HG03442 (cell line): Measurements from ENCODE around the gene IRX5.

Experiments
- ATAC-seq: cut with Tn5 transposase; IDR thresholded peaks from one replicate; pipeline ENCODE4 v1.9.1; 2021; ENCODE audit warnings: mild to moderate bottlenecking, moderate library complexity; ENCODE audit not compliant: unreplicated experiment

IRX5 gene

DNA sequence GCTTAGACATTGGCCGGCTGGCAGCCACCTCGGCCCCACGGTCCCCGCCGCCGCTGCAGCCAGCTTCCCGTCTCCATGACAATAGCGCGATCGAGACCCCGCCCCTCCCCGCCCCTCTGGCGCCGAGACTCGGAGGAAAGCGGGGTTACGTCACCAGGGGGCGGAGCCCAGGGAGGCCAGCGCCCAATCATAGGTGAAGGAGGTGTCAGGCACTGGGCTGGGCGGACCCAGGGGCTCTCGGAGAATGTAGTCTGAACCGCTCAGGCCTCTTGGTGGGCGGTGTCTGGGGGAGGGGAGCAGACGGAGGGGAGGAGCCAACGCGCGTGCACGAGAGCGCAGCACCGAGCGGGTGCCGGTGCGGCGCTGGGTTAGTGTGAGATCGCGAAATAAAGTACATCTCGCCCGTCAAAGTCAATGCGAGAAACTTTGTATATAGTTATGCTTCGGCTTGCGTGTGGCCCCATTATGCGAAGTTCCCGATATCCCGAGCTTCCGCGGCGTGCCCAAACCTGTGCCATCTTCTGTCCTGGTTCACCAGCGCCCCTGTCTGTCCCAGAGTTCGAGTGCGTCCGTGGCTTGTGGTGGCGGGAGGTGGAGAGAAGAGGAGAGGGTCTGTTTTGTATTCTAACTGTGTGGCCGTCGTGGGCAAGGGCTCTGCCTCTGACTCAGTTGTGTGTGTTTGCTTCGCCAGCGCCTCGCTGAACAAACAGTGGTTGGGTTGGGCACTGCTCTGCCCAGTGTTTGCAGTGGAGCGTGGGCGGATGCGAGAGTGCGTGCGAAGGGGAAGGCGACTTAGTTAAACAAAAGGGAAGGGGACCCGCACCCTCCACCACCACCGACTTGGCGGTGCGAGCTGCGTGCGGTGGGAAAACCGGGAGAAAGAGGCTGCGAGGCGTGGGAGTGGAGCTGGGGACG lies 1.3 kb upstream of the IRX5 start:
- ATAC-seq, result peak; percentile 89

DNA sequence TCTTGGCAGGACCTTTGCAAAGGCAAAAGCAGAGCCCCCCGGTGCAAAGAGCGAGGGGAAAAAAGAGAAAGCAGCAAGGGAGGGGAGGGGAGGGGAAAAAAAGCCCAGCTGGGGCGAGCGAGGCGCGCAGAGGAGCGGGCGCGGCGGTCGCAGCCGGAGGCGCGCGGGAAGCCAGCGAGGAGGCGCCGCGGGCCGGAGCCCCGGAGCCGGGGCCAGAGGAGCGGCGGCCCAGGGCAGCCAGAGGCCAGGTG lies 129 bp downstream of the IRX5 start:
- no peak for ATAC-seq

DNA sequence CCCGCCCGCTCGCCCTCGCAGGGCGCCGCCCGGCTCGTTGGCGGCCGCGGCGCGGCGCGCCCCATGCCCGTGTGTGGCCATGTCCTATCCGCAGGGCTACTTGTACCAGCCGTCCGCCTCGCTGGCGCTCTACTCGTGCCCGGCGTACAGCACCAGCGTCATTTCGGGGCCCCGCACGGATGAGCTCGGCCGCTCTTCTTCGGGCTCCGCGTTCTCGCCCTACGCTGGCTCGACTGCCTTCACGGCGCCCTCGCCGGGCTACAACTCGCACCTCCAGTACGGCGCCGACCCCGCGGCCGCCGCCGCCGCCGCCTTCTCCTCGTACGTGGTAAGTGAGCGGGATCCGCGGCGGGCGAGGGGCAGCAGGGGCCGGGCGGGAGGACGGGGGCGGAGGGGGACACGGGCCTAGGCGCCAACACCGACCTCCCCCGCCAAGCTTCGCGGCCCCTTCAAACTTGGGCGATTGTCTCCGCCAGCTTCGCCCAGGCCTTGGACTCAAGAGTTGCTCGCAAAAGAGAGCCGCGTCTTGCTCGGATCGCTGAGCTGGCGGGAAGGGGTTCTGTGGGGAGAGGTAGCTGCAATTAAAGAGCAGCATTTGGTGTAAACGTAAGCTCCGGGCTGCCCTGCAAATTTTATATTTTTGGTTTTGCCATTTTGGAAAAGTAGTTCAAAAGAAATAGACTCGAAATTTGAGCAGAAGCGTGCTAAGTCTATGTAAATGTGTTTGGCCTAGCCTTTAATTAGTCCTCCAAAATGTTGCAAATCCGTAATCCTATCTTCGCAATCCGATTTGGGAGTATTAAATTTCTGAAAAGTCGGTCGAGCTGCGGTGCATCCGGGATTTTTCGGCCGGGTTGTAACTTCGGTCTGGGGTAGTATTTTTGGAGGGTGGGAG lies 702 bp downstream of the IRX5 start:
- ATAC-seq, result no peak

DNA sequence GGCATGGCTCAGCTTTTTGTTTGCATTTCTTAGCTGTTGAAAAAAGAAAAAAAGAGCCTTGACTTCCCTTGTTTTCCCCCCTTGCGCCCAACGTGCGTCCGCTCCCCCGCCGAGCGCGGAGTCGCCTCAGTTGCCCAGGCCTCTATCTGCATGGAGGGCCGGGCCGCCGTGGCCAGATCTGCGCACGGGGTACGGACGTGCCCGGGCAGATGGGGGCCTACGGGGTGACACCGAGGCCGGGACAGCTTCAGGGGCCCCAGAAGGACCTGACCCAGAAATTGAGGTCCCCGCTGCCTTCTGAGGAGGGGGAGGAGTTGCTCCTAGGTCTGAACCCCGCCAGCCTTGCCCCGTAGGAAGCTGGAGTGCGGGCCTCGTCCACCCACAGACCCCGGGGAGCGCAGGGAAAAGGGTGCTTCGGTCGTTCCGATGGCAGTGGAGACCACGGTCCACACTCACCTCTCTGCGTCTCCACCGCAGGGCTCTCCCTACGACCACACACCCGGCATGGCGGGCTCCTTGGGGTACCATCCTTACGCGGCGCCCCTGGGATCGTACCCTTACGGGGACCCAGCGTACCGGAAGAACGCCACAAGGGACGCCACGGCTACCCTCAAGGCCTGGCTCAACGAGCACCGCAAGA lies 1.5 kb downstream of the IRX5 start:
- ATAC-seq, result no peak

DNA sequence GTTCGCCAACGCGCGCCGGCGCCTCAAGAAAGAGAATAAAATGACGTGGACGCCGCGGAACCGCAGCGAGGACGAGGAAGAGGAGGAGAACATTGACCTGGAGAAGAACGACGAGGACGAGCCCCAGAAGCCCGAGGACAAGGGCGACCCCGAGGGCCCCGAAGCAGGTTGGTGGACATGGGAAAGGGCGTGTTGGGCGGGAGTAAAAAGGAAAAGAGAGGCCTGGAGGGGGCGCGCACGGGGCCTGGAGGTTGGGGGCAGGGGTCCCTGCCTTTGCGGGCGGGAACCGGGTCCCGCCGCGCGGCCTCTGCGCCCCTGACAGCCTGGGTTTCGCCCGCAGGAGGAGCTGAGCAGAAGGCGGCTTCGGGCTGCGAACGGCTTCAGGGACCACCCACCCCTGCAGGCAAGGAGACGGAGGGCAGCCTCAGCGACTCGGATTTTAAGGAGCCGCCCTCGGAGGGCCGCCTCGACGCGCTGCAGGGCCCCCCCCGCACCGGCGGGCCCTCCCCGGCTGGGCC lies 2.1 kb downstream of the IRX5 start:
- ATAC-seq, result no peak

DNA sequence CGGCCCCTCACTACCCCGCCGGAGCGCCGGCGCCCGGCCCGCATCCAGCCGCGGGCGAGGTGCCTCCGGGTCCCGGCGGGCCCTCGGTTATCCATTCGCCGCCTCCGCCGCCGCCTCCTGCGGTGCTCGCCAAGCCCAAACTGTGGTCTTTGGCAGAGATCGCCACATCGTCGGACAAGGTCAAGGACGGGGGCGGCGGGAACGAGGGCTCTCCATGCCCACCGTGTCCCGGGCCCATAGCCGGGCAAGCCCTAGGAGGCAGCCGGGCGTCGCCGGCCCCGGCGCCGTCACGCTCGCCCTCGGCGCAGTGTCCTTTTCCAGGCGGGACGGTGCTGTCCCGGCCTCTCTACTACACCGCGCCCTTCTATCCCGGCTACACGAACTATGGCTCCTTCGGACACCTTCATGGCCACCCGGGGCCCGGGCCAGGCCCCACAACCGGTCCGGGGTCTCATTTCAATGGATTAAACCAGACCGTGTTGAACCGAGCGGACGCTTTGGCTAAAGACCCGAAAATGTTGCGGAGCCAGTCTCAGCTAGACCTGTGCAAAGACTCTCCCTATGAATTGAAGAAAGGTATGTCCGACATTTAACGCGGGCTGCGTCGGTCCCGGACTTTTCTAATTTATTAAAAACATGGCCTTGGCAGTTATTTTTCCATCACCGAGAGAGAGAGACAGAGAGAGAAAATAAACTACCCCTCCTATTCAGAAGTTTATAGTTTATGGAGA lies 2.8 kb downstream of the IRX5 start:
- no peak for ATAC-seq

DNA sequence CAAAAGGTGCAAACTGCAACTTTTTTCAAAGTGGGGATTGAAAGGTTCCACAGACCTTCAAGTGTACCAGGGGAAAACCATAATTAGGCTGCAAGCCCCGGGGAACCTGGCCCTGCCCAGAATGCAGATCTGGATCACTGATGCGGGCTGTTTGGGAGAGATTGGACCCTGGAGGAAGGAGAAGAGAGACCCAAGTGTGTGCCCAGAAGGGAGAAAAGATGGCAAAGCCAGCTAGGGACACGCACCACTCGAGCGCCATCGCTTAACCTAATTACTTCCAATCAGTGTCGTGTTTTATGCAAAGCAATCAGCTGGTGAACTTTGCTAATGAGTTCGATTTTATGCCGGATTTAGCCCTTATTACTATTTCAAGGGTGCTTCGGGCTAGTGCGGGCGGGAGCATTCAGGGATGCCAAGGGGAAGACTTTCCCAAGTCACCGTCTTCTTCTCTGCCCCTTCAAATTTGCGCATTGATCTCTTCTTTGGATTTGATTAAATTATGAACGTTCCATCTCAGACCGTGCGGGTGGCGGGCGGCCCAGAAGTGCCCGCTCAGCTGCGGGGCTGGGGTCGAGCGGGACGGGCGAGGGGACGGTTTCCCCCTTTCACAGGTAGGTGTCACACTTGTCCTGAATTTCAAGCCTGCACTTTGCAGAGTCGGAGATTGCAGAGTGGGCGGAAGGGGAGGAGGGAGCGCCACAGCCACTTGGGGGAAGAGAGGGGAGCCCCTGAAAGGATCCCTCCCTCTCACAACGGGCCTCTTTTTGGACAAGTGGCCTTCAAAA lies 4.0 kb downstream of the IRX5 start:
- ATAC-seq, result no peak

DNA sequence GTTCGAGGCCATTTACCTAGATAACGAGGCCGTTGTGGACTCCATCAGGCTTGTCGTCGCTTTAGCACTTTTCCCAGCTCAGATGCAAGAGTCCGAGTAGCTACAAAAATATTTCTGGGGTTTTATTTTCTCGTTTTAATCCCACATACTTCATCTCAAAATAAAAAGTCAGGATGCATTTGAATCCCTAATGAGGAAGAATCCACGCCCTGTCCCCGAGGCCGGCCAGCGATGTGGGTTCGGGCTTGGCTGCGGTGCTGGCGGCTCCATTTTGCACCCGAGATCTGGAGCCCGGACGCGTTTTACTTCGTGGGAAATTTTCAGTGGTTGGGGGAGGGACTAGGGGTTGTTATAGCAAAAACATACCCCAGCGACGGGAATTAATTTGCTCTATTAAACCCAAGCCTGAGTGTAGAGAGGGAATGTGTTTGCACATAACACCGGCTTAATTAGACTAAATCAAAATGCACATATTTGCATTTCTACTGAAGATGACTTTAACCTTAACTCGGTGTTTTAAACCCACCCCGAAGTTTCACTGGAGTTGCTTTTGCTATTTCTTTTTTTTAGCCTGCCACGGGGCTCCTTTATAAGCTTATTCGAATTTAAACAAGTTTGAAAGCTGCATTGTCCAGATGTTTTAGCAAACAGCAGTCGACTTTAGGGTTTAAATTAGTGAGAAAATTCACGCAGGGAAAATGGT lies 4.8 kb downstream of the IRX5 start:
- no peak for ATAC-seq

DNA sequence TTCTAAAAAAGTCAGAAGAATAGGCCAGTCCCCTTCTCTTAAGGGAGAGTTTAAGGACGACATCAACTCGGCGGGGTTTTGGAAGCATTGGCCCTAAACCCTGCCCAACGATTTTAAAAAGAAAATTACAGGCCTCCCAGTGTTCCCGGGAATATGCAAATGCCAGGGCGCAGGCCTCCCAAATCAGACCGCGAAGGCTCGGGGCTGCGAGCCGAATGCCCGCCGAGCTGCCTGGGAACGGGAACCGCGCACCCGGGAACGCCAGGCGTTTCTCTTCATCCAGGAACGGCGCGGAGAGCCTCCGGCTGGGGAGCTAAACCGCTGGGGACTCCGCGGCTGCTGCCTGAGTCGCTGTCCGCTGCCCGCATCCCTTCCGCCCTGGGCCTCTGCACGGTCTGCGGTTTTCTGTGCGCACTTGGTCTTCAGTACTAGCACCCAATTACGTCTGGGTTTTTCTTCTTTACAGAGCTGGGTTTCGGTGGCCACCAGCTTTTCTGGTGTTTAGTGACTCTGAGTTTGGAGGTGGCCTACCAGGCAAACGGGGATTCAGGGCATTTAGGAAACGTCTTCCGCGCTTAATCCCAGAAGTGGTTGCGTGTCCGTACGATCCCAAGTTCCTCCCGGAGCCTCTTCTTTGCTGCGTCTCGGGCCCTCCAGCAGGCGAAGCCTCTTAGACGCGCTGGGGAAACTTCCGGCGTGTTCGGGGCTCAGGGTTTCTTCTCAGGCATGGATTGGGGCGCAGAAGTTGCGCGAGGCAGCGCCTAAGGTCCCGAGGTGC lies 5.7 kb downstream of the IRX5 start:
- ATAC-seq, result no peak

DNA sequence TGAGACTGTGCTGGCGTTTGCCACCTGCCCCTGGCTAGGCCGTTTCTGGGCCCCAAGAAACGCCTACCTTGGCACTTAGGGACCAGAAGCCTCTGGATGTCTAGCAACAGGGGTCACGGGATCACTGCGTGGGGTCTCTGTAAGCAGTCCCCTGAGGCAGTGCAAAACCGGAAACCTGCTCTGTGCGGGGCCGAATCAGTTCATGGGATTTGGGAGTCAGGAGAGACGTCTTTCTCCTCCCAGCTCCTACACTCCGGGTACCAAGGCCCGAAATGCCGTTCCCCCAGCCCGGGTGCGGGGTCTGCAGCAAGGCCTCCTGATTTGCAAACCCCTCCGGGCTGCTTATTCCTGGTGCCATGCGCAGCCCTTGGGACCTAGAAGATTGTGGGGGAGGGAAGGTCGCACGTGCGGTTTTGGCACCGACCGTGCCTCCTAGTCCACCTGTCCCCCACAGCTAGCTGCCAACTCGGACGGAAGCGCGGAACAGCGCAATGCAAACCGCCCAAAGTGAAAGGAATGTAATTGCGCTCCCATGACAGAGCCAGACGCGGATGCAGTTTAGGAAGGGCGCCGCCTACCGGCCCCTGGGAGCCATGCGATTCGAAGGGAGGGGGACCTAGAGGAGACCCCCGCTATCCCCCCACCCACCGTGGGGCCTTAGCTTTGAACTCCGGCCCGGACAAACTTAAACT lies 6.5 kb downstream of the IRX5 start:
- ATAC-seq, result no peak

DNA sequence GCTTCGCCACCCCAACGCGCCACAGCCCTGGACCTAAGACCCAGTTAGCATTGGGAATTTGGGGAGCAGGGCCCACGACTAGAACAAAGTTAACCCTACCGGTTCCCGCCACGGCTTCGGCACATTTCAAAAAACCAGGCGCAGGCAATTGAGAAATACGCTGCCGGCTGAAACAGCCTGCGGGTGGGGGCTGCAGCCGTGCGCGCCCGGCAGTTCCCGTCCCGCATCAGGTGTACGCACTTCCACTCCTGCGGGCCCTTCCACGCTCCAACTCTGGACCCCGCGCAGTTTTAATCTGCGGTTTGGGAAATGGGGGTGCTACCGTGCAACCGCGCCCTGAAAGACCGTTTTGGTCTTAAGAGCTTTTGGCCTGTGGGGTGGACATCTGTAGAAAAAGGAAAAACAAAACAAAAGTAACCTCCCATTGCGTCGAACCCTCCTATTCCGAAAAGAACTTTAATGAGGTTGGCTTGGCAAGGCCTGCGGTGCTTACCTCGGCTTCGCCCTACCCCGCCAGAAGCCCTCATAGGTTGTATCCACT lies 7.1 kb downstream of the IRX5 start:
- ATAC-seq, result no peak

DNA sequence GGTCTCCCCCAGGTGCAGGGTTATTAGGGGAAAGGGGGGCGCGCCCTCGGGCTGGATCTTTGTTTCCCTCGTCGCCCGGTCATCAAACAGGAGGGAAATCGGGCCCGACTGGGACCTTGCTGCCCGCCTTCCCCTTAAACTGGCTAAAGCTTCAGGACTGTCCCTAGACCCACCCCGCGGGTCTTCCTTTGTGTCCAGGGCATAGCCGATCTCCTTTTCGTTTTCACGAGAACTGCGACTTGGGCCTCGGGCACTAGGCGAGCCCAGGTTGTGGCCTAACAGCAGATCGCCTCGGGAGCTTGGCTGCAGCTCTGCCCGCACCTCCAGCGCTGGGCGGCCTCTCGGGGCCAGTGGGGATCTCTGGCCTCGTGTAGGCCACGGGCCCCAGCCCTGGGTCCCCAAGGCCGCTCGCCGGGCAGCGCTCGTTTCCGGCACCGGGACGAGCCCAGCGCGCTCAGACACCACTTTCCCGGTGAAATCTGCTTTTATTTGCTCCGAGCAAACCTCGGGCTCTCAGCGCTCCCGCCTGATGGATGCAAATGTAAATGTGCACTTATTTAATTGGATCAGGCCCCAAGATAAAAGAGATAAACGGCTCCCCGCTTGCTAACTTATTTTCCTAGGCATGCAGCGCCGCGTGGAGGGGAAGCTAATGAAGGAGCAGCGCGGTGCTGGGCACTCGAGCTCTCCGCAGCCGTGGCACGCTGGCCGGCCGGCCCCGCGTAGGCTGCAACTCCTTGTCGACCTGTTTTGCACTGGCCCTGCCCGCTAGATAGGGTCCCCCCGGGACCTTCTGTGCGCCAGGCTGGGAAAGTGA lies 7.8 kb downstream of the IRX5 start:
- ATAC-seq, result no peak

DNA sequence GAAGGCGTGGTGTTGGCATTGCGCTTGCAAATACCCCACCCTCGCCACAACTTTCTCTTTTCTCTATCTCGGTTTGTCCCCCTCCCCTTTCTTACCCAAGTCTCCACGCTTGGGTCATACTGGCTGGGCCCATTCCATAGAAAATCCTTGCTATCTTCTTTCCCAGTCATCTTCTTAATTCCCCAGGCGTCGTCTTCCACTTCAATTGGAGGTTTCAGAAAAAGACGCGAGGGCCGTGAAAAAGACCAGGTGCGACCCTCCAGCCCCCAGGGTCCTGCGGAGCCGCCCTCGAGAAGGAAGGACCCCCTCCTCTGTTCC lies 8.3 kb downstream of the IRX5 start:
- no peak for ATAC-seq

DNA sequence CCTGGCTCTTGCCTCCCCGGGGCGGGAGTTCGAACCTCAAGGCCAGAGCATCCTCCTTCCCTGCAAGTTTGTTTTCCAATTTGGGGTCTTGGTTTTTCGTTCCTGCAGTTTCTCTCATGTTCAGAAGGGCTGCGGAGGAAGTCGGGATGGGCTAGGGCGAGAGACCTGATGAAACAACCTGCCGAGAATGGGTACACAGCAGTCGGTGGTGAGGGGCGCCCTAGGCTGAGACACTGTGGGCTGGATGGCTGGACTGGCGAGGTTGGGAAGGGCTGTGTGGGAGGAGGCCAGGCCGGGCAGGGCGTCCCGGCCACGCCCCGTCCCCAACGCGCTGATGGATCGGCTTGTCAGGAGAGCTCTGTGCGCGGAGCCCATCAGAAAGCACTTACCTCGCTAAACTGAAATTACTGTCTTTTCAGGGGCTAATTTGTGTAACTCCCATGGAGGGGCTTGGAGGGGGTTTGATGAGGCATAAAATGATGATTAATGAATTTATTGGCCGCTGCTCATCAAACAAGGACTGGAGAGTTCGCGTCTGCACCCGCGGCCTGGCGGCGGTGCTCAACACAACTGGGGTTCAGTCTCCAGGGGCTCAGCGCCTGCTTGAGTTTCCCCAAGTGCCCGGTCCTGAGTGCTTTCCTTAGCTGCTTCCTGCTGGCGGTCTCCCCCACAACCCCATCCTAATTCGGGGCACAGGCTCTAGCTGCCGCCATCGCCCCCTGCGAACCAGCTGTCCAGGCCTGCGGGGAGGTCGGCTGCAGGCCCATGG lies 9.0 kb downstream of the IRX5 start:
- no peak for ATAC-seq

DNA sequence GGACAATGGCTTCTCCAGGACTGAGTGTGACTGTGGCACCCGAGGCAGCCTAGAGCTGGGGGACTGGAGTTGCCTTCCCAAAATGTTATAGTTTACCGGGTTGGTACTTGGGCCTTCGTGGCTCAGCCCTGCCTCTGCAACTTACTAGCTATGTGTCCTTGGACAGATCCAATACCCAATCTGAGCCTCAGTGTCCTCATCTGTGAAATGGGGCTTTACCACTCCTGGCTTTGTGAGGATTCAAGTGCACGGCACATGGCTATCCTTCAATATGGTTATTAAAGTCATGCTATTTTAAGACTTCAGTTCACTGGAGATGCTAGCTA lies 9.6 kb downstream of the IRX5 start:
- no peak for ATAC-seq

DNA sequence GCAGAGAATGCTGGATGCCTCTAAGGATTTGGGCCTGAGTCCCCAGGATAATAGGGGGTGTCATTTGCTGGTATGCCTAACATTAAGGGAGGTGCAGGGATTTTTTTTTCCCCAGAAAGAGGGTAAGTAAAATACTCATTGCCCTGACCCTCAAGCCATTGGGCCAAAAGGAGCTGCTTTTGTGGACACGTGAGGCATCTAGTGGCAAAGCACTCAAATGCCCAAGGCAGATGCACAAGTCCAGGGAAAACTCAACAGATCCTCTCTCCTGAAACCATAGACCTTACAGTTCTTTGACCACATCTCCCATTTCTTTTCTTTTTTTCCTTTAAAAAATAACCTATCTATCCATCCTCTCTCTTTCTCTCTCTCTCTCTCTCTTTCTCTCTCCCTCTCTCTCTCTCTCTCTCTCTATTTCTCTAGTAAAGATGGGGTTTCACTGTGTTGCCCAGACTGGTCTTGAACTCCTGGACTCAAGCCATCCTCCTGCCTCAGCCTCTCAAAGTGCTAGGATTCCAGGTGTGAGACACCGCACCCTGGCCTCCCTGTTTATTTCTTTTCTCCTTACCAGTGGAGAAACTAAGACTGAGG lies 11.8 kb downstream of the IRX5 start:
- ATAC-seq, result no peak
